SK-N-SH (cell line): Measurements from ENCODE around the gene CCDC126.

ENCODE experiments used
- CTCF ChIP-seq: fragments of 200-600 bp; sonication (generic); IDR thresholded peaks from 2 replicates; pipeline ENCODE4 v1.6.1; 2017; ENCODE audit warnings: antibody characterized with exemption, mild to moderate bottlenecking, moderate library complexity
- EP300 ChIP-seq, 2 experiments: IDR thresholded peaks; 2 replicates each; pipeline versions ENCODE4 v1.4.0 to v1.6.1; 2012; ENCODE audit warnings: borderline replicate concordance in 1 of 2, low read depth in 1 of 2, low read length in 1 of 2
- EZH2phosphoT487 ChIP-seq: fragments of 200-600 bp; sonication (generic); IDR thresholded peaks from 2 replicates; pipeline ENCODE4 v1.6.1; 2017; ENCODE audit warnings: low read depth, mixed run types, mild to moderate bottlenecking, antibody characterized with exemption, moderate library complexity, borderline replicate concordance
- FOSL2 ChIP-seq: IDR thresholded peaks from 2 replicates; pipeline ENCODE4 v1.4.0; 2012; ENCODE audit warnings: low read depth, mild to moderate bottlenecking, moderate library complexity, borderline replicate concordance
- FOXJ3 ChIP-seq: sonication (generic); formaldehyde crosslinking; IDR thresholded peaks from 2 replicates; pipeline ENCODE4 v1.5.1; 2020; ENCODE audit warnings: mild to moderate bottlenecking, missing genetic modification reagents
- GABPA ChIP-seq: IDR thresholded peaks from 2 replicates; pipeline ENCODE4 v1.4.0; 2012; ENCODE audit warnings: low read depth, mild to moderate bottlenecking
- IRF3 ChIP-seq: fragments of 150-350 bp; IDR thresholded peaks from 2 replicates; pipeline ENCODE4 v1.6.1; 2016; ENCODE audit warnings: mild to moderate bottlenecking, low read depth, low read length
- PBX3 ChIP-seq: IDR thresholded peaks from 2 replicates; pipeline ENCODE4; 2012
- POLR2AphosphoS5 ChIP-seq: IDR thresholded peaks from 2 replicates; pipeline ENCODE4 v1.6.1; 2012; ENCODE audit warnings: low read depth, low read length
- RXRA ChIP-seq: IDR thresholded peaks from 2 replicates; pipeline ENCODE4 v1.4.0; 2012; ENCODE audit warnings: low read depth, mild to moderate bottlenecking, borderline replicate concordance
- SMC3 ChIP-seq: IDR thresholded peaks from 2 replicates; pipeline ENCODE4 v1.6.1; 2012; ENCODE audit warnings: low read depth, low read length, improper control_type of control experiment
- TAF1 ChIP-seq: IDR thresholded peaks from 2 replicates; pipeline ENCODE4 v1.6.1; 2012; ENCODE audit warnings: low read depth, mild to moderate bottlenecking, low read length, moderate library complexity, borderline replicate concordance
- TEAD4 ChIP-seq: IDR thresholded peaks from 2 replicates; pipeline ENCODE4 v1.4.0; 2012; ENCODE audit warnings: mild to moderate bottlenecking, borderline replicate concordance; ENCODE audit not compliant: insufficient read depth
- TF ChIP-seq, protein P1 (sequence below): IDR thresholded peaks from 2 replicates; pipeline ENCODE4 v1.4.0; 2012; ENCODE audit warnings: low read depth, borderline replicate concordance

DNA sequence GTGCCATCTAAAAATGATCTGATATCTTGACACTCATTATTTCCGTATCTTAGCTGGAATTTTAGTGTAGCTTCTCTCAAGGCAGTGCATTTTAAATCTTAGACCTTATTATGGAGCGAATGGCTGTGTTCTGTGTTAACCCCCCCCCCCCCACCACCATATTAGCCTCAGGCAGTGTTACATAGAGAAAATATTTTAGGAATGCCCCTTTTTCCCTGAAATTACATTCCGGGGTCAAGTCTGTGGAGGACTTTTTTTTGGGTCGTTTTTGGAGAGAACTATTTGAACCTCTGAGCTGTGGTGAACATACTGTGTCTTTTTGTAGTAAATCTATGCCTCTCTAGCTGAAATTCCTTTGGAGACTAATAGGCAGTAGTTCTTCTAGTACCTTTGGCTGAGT is 3.1 kb downstream of the CCDC126 start:
- no peak for TF ChIP-seq SMC3
- no peak for TF ChIP-seq CTCF
- no peak for TF ChIP-seq EZH2phosphoT487
- TF ChIP-seq TAF1, result no peak
- TF ChIP-seq GABPA, result no peak
- no peak for TF ChIP-seq FOXJ3 (CRISPR knock-in tag)
- no peak for TF ChIP-seq PBX3
- TF ChIP-seq, protein P1, sequence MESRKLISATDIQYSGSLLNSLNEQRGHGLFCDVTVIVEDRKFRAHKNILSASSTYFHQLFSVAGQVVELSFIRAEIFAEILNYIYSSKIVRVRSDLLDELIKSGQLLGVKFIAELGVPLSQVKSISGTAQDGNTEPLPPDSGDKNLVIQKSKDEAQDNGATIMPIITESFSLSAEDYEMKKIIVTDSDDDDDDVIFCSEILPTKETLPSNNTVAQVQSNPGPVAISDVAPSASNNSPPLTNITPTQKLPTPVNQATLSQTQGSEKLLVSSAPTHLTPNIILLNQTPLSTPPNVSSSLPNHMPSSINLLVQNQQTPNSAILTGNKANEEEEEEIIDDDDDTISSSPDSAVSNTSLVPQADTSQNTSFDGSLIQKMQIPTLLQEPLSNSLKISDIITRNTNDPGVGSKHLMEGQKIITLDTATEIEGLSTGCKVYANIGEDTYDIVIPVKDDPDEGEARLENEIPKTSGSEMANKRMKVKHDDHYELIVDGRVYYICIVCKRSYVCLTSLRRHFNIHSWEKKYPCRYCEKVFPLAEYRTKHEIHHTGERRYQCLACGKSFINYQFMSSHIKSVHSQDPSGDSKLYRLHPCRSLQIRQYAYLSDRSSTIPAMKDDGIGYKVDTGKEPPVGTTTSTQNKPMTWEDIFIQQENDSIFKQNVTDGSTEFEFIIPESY, result no peak
- no peak for TF ChIP-seq POLR2AphosphoS5
- no peak for TF ChIP-seq IRF3
- no peak for TF ChIP-seq EP300 (IDR thresholded peaks at IDR 0.05; ENCODE audit: borderline replicate concordance in 1 of 2, low read depth in 1 of 2, low read length in 1 of 2)
- no peak for TF ChIP-seq TEAD4
- TF ChIP-seq RXRA, result no peak
- TF ChIP-seq FOSL2, result no peak
